BJ (cell line): ENCODE results near the gene OGN. TPM values are rescaled to one million over a fixed set of nuclear protein-coding genes. Genes with fewer than 3 reads are reported as not detected.

Source experiments
- CTCF ChIA-PET: fragments of 350-600 bp; formaldehyde crosslinking; extraction: SDS; loops from one replicate; lab custom pipeline; 2021; ENCODE audit warnings: antibody characterized with exemption, inconsistent platforms; lab: Yijun Ruan, JAX
- POLR2A ChIA-PET: fragments of 300-600 bp; sonication (Branson Sonifier 250); formaldehyde crosslinking; extraction: SDS; loops from one replicate; lab custom pipeline; 2021; ENCODE audit warnings: antibody characterized with exemption; lab: Charles Lee
- DNase-seq: peaks from one replicate; pipeline ENCODE4 v3.0.0-alpha.2; 2011; ENCODE audit warnings: low read depth
- H3K27me3 ChIP-seq: 2 replicates; pipeline ENCODE4 v1.6.0; 2011; ENCODE audit warnings: low read length; ENCODE audit not compliant: control insufficient read depth, insufficient read depth
- H3K36me3 ChIP-seq: 2 replicates; pipeline ENCODE4 v1.5.1; 2011; ENCODE audit warnings: low read length; ENCODE audit not compliant: control insufficient read depth, insufficient read depth
- H3K4me3 ChIP-seq: 2 replicates; pipeline ENCODE4 v1.5.1; 2011; ENCODE audit warnings: low read depth, mild to moderate bottlenecking, control low read depth, low read length
- polyA plus RNA-seq: library from polyadenylated mRNA; depleted of rRNA; stranded (reverse); fragments of >200 nt; gene quantifications from 2 replicates; pipeline ENCODE4 v1.2.3, GENCODE V29; 2011
- TF ChIP-seq, protein P1 (sequence below): IDR thresholded peaks from 2 replicates; pipeline ENCODE4 v1.5.1; 2011; ENCODE audit warnings: low read depth, mild to moderate bottlenecking, control low read depth, inconsistent platforms, low read length, moderate library complexity; ENCODE audit not compliant: insufficient read depth

OGN gene
- polyA plus RNA-seq, 1 experiment, result not detected

DNA sequence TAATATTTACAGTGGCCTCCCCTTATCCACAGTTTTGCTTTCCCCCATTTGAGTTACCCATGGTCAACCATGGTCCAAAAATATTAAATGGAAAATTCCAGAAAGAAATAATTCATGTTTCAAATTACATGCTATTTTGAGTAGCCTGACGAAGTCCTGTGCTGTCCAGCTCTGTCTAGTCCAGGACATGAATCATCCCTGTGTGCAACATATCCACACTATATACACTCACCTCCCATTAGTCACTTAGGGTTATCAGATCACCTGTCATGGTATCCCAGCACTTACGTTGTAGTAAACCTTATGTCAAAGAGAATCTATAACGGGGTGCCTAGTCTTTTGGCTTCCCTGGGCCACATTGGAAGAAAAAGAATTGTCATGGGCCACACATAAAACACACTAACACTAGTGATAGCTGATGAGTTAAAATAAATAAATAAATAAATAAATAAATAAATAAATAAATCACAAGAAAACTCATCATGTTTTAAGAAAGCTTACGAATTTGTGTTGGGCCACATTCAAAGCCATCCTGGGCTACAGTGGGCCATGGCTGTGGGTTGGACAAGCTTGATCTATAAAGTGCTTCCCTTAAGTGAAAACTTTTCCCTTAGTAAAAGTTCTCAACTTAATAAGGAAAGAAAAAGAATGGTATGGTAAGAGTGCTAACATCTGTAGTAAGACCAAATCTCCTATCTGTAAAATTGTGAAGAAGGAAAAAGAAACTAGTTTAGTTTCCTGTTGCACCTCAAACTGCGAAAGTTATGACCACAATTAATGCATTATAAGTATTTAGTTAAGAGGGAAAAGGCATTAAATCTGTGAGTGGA lies 35.8 kb upstream of the OGN start:
- CTCF ChIA-PET, result interaction anchor here (0.8 to 3.5 kb wide), 11 partner anchors 20 to 351 kb away, joined by 3 to 19 read pairs (median 4); no protein-coding TSS in a partner anchor
- TF ChIP-seq, protein P1, sequence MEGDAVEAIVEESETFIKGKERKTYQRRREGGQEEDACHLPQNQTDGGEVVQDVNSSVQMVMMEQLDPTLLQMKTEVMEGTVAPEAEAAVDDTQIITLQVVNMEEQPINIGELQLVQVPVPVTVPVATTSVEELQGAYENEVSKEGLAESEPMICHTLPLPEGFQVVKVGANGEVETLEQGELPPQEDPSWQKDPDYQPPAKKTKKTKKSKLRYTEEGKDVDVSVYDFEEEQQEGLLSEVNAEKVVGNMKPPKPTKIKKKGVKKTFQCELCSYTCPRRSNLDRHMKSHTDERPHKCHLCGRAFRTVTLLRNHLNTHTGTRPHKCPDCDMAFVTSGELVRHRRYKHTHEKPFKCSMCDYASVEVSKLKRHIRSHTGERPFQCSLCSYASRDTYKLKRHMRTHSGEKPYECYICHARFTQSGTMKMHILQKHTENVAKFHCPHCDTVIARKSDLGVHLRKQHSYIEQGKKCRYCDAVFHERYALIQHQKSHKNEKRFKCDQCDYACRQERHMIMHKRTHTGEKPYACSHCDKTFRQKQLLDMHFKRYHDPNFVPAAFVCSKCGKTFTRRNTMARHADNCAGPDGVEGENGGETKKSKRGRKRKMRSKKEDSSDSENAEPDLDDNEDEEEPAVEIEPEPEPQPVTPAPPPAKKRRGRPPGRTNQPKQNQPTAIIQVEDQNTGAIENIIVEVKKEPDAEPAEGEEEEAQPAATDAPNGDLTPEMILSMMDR, result no peak
- H3K27me3 ChIP-seq, result no peaks in the 10 kb centered on the region
- POLR2A ChIA-PET, result no interaction called here
- DNase-seq, result no peak
- no peaks in the 10 kb centered on the region for H3K36me3 ChIP-seq
- no peak overlapping the region for H3K4me3 ChIP-seq

DNA sequence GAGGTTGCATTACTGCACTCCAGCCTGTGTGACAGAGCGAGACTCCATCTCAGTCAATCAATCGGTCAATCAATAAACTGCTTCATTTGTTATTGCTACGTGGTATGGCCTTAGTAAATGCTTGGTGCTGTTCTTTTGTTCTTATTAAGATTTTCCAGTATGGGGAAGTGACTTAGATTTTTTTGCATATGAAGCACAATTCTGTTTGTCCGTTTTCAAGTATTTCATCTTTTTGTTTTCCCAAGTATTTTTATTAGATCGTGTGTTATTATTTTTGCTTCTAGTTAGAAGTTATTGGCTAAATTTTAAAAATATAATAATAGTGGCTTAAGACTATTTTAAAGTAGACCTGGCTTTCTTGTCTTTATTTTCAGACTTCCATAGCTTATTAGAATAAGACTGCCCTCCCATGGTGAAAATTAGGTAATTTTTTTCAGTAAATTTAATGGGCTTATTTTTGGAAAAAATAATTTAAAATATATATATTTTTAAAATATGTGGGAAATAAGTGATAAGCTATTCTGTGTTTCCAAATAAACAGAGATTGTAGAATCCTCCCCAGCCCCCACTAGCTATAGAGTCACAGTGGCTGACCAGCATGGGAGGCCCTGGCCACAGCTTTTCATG lies 34.6 kb upstream of the OGN start:
- TF ChIP-seq, protein P1, result peak; percentile 21; the same call in 1 of the 2 replicates
- Histone ChIP-seq H3K36me3 (no peaks in the 10 kb centered on the region), H3K27me3 (no peaks in the 10 kb centered on the region), H3K4me3 (no peak overlapping the region)
- ChIA-PET POLR2A (interaction anchor here (0.6 kb wide), 1 partner anchor 1036 kb away, joined by 3 read pairs; no protein-coding TSS in a partner anchor), CTCF (interaction anchor here (0.6 to 3.5 kb wide), 16 partner anchors 10 to 352 kb away, joined by 3 to 19 read pairs (median 3); partner anchors contain the start of genes CENPP and NOL8)
- DNase-seq, result no peak

DNA sequence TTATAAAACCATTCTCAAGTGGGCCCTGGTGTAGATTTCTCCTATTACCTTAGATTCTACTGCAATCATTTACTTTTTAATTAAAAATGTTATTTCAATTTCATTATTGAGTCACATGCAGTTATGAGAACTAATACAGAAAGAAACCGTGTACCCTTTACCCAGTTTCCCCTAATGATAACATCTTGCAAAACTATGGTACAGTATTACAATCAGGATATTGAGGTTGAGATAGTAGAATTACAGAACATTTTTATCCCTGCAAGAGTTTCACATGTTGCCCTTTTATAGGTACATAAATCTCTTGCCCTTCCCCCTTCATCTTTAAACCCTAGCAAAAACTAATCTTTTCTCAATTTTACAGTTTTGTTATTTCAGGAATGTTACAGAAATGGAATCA lies 30.9 kb upstream of the OGN start:
- Histone ChIP-seq H3K27me3 (no peaks in the 10 kb centered on the region), H3K36me3 (no peaks in the 10 kb centered on the region), H3K4me3 (no peak overlapping the region)
- TF ChIP-seq, protein P1, result no peak
- ChIA-PET POLR2A (no interaction called here), CTCF (no interaction called here)
- no peak for DNase-seq

DNA sequence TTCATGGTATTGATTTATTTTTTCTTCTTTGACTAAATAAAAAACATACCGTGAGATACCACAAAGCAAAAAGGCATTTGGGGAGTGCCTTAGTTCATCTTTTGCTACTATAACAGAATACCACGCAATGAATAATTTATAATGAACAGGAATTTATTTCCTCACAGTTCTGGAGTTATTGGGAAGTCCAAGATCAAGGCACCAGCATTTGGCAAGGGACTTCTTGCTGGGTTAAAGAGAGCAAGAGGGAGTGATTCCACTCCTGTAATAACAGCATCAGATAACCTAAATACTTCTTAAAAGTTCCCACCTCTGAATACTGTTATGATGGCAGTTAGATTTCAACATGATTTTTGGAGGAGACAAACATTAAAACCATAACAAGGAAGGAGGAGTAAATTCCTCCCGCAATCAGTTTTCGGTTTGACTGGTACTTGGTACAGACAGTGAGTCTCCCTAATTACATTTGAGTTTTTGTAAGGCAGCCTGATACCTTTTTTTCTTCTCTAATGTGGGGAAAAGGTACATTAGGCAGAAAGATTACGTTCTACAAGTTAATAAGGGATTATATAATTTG lies 28.7 kb upstream of the OGN start:
- Histone ChIP-seq H3K36me3 (no peaks in the 10 kb centered on the region), H3K4me3 (no peak overlapping the region), H3K27me3 (no peaks in the 10 kb centered on the region)
- CTCF ChIA-PET, result no interaction called here
- POLR2A ChIA-PET, result no interaction called here
- TF ChIP-seq, protein P1, result no peak
- no peak for DNase-seq

DNA sequence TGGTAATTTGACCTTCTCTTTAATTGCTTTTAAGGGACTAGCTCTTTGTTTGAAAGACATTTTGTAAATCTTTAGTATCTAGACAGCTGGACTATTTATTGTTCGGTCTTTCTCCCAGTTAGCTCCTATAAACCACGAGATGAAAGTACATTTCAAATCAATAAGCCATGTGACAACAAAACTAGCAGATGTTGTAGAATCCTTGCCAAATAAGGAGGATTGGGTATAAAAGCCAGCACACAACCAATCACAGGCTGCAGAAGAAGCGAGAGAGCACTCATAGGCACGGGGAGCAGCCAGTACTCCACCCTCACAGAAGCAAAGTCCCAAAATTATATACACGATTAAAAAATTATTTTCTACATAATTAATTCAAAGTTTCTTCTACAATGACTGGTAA lies 28.0 kb upstream of the OGN start:
- TF ChIP-seq, protein P1, result no peak
- ChIA-PET POLR2A (no interaction called here), CTCF (interaction anchor here (0.6 to 1.4 kb wide), 3 partner anchors 11 to 202 kb away, joined by 3 to 4 read pairs (median 3); no protein-coding TSS in a partner anchor)
- H3K36me3 ChIP-seq, result no peaks in the 10 kb centered on the region
- DNase-seq, result no peak
- no peak overlapping the region for H3K4me3 ChIP-seq
- no peaks in the 10 kb centered on the region for H3K27me3 ChIP-seq
